AG09309 (cell line): ENCODE measurements around the gene CPD.
"Not testable (repeated sequence)": the region's sequence is repeated elsewhere in the genome, so short reads cannot be mapped to it uniquely, and the experiment has no call there.

ENCODE experiments used
- DNase-seq: peaks from one replicate; pipeline ENCODE4 v3.0.0-alpha.2; 2010; ENCODE audit warnings: low read depth
- H3K4me3 ChIP-seq: 2 replicates; pipeline ENCODE4 v1.5.1; 2011; ENCODE audit warnings: mild to moderate bottlenecking, low read depth, low read length, moderate library complexity; ENCODE audit not compliant: control insufficient read depth
- CTCF ChIP-seq: IDR thresholded peaks from 2 replicates; pipeline ENCODE4 v1.5.1; 2011; ENCODE audit warnings: mild to moderate bottlenecking, low read depth, low read length, inconsistent platforms; ENCODE audit not compliant: insufficient read depth, control insufficient read depth; ENCODE audit errors: missing control alignments

Gene CPD

GRCh38 chr17:30426292-30426691, 47.6 kb downstream of the CPD start:
- TF ChIP-seq CTCF, result no peak
- H3K4me3 ChIP-seq, result no peak overlapping the region
- DNase-seq, result no peak

- H3K4me3 ChIP-seq, result no peak overlapping the region
- TF ChIP-seq CTCF, result no peak
- no peak for DNase-seq
Measured at GRCh38 chr17:30427611-30428010, 48.9 kb downstream of the CPD start.

- H3K4me3 ChIP-seq, result no peak overlapping the region
- peak; percentile 57 for DNase-seq
- TF ChIP-seq CTCF, result no peak
Measured at GRCh38 chr17:30429155-30429554, 50.4 kb downstream of the CPD start.

GRCh38 chr17:30433514-30433913, 54.8 kb downstream of the CPD start:
- DNase-seq, result peak; percentile 40
- no peak overlapping the region for H3K4me3 ChIP-seq
- TF ChIP-seq CTCF, result no peak

GRCh38 chr17:30436729-30437128, 58.0 kb downstream of the CPD start:
- TF ChIP-seq CTCF, result no peak
- H3K4me3 ChIP-seq, result no peak overlapping the region
- no peak for DNase-seq

GRCh38 chr17:30443721-30444120, 65.0 kb downstream of the CPD start:
- no peak for DNase-seq
- H3K4me3 ChIP-seq, result no peak overlapping the region
- TF ChIP-seq CTCF, result no peak

GRCh38 chr17:30446640-30447039, 67.9 kb downstream of the CPD start:
- not testable (repeated sequence) for H3K4me3 ChIP-seq, DNase-seq
